ENCODE results near the gene FHIT. TPM values are rescaled to one million over a fixed set of nuclear protein-coding genes. Genes with fewer than 3 reads are reported as not detected.

Gene FHIT
- total RNA-seq, 4 donors from 2014 or later: 7.5 to 20.1 (median 13.5) TPM

DNA sequence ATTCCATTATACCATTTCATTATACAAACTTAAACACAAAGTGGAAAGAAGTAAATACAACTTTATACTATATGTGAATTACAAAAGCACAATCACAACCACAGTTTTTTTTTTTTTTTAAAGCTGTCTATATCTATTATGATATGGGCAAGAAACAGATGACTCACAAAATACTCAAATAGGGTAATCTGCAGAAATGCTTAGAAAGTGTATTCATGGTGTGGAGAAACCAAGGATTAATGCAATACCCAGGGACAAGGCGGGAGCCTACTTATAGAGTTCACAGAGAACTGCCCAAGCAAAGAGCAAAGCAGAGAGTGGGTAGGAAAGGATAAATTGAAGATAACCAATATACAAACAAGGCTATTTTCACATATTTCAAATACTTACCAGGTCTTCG, 332.0 kb downstream of the FHIT start:
- no peak overlapping the region for H3K4me3 ChIP-seq
- H3K36me3 ChIP-seq: no peaks in the 10 kb centered on the region
- in situ Hi-C loops (cut with MboI; ENCODE audit: low pct_ligation_motif_present in 1 of 4, low pct_unique_long_range_greater_than_20kb in 1 of 4, low sequenced_read_pairs in 3 of 4) (no loop called here), intact Hi-C loops (cut with DNase I; ENCODE audit: low total_unique reads) (no loop called here)
- H3K27me3 ChIP-seq: no peaks in the 10 kb centered on the region
- DNase-seq: no peak
- WGBS, 2 donors (ENCODE audit: low coverage in 1 of 2): 84 to 93% methylated on average over 2 of the region's 2 CpGs
- TF ChIP-seq POLR2A (IDR thresholded peaks at IDR 0.05) (no peak), EP300 (IDR thresholded peaks at IDR 0.05; ENCODE audit: low read depth) (no peak), POLR2AphosphoS5 (IDR thresholded peaks at IDR 0.05) (no peak)
- TF ChIP-seq, protein P1, sequence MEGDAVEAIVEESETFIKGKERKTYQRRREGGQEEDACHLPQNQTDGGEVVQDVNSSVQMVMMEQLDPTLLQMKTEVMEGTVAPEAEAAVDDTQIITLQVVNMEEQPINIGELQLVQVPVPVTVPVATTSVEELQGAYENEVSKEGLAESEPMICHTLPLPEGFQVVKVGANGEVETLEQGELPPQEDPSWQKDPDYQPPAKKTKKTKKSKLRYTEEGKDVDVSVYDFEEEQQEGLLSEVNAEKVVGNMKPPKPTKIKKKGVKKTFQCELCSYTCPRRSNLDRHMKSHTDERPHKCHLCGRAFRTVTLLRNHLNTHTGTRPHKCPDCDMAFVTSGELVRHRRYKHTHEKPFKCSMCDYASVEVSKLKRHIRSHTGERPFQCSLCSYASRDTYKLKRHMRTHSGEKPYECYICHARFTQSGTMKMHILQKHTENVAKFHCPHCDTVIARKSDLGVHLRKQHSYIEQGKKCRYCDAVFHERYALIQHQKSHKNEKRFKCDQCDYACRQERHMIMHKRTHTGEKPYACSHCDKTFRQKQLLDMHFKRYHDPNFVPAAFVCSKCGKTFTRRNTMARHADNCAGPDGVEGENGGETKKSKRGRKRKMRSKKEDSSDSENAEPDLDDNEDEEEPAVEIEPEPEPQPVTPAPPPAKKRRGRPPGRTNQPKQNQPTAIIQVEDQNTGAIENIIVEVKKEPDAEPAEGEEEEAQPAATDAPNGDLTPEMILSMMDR (IDR thresholded peaks at IDR 0.05): no peak
- H3K27ac ChIP-seq: no peak overlapping the region
- no peaks in the 10 kb centered on the region for H3K4me1 ChIP-seq
- no peaks in the 10 kb centered on the region for H3K9me3 ChIP-seq

DNA sequence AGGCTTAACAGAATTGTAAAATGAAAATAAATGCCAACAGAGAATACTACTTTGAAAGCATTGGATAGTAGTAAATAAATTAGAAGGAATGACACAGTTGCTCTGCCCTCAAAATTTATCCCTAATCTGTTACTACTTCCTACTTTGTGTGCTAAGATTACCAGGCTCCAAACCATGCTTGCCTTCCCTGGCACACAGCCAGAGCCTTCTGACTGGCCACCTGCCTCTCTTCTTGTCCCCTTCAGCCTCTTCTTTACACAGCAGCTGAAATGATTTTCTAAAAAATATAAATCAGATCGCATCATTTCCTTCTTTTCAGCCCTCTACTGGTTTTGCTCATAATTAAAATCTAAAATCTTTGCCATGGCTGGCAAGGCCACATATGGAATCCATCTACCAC, 334.1 kb downstream of the FHIT start:
- in situ Hi-C loops (cut with MboI; ENCODE audit: low pct_ligation_motif_present in 1 of 4, low pct_unique_long_range_greater_than_20kb in 1 of 4, low sequenced_read_pairs in 3 of 4) (no loop called here), intact Hi-C loops (cut with DNase I; ENCODE audit: low total_unique reads) (no loop called here)
- DNase-seq: no peak
- TF ChIP-seq POLR2AphosphoS5 (IDR thresholded peaks at IDR 0.05): no peak
- TF ChIP-seq POLR2A (IDR thresholded peaks at IDR 0.05): no peak
- 18 to 45% methylated on average over 1 of the region's 1 CpG for WGBS, 2 donors (ENCODE audit: low coverage in 1 of 2)
- Histone ChIP-seq H3K27ac (no peak overlapping the region), H3K4me1 (no peaks in the 10 kb centered on the region), H3K36me3 (no peaks in the 10 kb centered on the region), H3K9me3 (no peaks in the 10 kb centered on the region), H3K4me3 (no peak overlapping the region), H3K27me3 (no peaks in the 10 kb centered on the region)

DNA sequence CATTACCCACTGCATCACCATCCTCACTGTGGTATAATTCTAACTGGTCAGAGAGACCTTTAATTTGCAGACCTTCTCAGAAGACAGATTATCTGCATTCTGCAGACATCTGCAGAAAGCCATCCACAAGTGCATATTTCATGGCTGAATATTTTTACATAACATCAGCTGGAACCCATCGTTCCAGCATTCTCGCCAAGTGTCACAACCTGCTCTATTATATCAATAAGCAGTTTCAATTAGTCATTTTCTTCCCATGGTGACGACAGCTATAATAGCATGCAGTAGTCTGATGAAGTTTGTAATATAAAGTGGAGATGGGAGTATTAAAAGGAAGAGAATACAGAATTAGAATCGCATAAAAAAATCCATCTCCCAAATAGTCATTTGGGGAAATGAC, 334.7 kb downstream of the FHIT start:
- no peaks in the 10 kb centered on the region for H3K4me1 ChIP-seq
- no peaks in the 10 kb centered on the region for H3K36me3 ChIP-seq
- in situ Hi-C loops (cut with MboI; ENCODE audit: low pct_ligation_motif_present in 1 of 4, low pct_unique_long_range_greater_than_20kb in 1 of 4, low sequenced_read_pairs in 3 of 4): no loop called here
- 50 to 91% methylated on average over 4 of the region's 4 CpGs for WGBS, 2 donors (ENCODE audit: low coverage in 1 of 2)
- DNase-seq: no peak
- H3K27me3 ChIP-seq: no peaks in the 10 kb centered on the region
- no peak for TF ChIP-seq POLR2A (IDR thresholded peaks at IDR 0.05)
- no peak overlapping the region for H3K4me3 ChIP-seq
- H3K9me3 ChIP-seq: no peaks in the 10 kb centered on the region
- no peak overlapping the region for H3K27ac ChIP-seq
- intact Hi-C loops (cut with DNase I; ENCODE audit: low total_unique reads): no loop called here

DNA sequence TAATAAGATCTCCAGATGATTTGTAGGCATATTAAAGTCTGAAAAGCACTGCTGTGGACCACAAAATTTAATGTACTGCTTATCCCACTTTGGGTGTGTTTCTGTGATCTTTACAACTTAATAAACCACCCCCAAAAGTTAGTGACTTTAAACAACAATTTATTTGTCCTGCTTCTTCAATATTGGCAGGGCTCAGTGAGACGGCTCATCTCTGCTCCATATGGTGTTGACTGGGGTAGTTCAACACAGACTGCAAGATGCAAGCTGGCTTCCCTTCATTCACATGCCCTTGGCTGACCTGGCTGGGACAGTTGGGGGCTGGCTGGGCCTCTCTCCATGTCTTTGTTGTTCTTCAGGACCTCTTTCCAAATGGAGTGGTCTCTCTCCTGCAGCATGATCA, 337.8 kb downstream of the FHIT start:
- Histone ChIP-seq H3K36me3 (no peaks in the 10 kb centered on the region), H3K9me3 (no peaks in the 10 kb centered on the region), H3K27me3 (no peaks in the 10 kb centered on the region), H3K27ac (no peak overlapping the region), H3K4me3 (no peak overlapping the region), H3K4me1 (no peaks in the 10 kb centered on the region)
- no peak for TF ChIP-seq POLR2A (IDR thresholded peaks at IDR 0.05)
- TF ChIP-seq EP300 (IDR thresholded peaks at IDR 0.05; ENCODE audit: low read depth): no peak
- TF ChIP-seq, protein P1 (IDR thresholded peaks at IDR 0.05): no peak
- no peak for TF ChIP-seq POLR2AphosphoS5 (IDR thresholded peaks at IDR 0.05)
- in situ Hi-C loops (cut with MboI; ENCODE audit: low pct_ligation_motif_present in 1 of 4, low pct_unique_long_range_greater_than_20kb in 1 of 4, low sequenced_read_pairs in 3 of 4): no loop called here
- no peak for DNase-seq
- WGBS, 2 donors (ENCODE audit: low coverage in 1 of 2): 89% methylated on average over 1 of the region's 1 CpG; no CpG with 5 or more reads in 1 of the 2 donors
- intact Hi-C loops (cut with DNase I; ENCODE audit: low total_unique reads): no loop called here

DNA sequence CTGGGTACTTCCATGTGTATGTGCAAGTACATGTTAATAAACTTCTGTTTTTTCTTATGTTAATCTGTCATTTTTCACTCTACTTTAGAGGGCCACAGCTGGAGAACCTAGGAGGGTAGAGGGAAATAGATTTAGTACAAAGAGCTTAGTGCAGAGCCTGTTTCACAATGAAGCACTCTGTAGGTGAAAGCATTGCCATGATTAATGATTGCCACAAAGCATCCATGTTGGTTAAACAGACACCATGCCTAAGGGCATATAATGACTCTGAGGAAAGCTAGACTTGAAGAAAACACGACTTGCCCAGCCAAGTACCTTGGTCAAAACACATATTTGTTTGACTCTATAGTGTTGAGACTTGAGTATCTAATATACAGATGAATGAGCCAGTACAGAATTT, 338.4 kb downstream of the FHIT start:
- Histone ChIP-seq H3K27ac (no peak overlapping the region), H3K4me3 (no peak overlapping the region), H3K36me3 (no peaks in the 10 kb centered on the region), H3K4me1 (no peaks in the 10 kb centered on the region), H3K27me3 (no peaks in the 10 kb centered on the region), H3K9me3 (no peaks in the 10 kb centered on the region)
- TF ChIP-seq POLR2AphosphoS5 (IDR thresholded peaks at IDR 0.05) (no peak), EP300 (IDR thresholded peaks at IDR 0.05; ENCODE audit: low read depth) (no peak), POLR2A (IDR thresholded peaks at IDR 0.05) (no peak)
- TF ChIP-seq, protein P1 (IDR thresholded peaks at IDR 0.05): no peak
- 50 to 61% methylated on average over 1 of the region's 1 CpG for WGBS, 2 donors (ENCODE audit: low coverage in 1 of 2)
- intact Hi-C loops (cut with DNase I; ENCODE audit: low total_unique reads): no loop called here
- no peak for DNase-seq
- in situ Hi-C loops (cut with MboI; ENCODE audit: low pct_ligation_motif_present in 1 of 4, low pct_unique_long_range_greater_than_20kb in 1 of 4, low sequenced_read_pairs in 3 of 4): no loop called here

Data from transverse colon (tissue), 4 donors.